RKO (cell line): Measurements from ENCODE around the gene KANSL1L.
"Not testable (repeated sequence)": the region's sequence is repeated elsewhere in the genome, so short reads cannot be mapped to it uniquely, and the experiment has no call there.

Experiments
- DNase-seq: peaks from one replicate; pipeline ENCODE4 v3.0.0-alpha.2; 2016; ENCODE audit warnings: low spot score

KANSL1L gene, protein sequence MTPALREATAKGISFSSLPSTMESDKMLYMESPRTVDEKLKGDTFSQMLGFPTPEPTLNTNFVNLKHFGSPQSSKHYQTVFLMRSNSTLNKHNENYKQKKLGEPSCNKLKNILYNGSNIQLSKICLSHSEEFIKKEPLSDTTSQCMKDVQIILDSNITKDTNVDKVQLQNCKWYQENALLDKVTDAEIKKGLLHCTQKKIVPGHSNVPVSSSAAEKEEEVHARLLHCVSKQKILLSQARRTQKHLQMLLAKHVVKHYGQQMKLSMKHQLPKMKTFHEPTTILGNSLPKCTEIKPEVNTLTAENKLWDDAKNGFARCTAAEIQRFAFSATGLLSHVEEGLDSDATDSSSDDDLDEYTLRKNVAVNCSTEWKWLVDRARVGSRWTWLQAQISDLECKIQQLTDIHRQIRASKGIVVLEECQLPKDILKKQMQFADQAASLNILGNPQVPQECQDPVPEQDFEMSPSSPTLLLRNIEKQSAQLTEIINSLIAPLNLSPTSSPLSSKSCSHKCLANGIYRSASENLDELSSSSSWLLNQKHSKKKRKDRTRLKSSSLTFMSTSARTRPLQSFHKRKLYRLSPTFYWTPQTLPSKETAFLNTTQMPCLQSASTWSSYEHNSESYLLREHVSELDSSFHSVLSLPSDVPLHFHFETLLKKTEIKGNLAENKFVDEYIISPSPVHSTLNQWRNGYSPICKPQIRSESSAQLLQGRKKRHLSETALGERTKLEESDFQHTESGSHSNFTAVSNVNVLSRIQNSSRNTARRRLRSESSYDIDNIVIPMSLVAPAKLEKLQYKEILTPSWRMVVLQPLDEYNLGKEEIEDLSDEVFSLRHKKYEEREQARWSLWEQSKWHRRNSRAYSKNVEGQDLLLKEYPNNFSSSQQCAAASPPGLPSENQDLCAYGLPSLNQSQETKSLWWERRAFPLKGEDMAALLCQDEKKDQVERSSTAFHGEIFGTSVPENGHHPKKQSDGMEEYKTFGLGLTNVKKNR

DNA sequence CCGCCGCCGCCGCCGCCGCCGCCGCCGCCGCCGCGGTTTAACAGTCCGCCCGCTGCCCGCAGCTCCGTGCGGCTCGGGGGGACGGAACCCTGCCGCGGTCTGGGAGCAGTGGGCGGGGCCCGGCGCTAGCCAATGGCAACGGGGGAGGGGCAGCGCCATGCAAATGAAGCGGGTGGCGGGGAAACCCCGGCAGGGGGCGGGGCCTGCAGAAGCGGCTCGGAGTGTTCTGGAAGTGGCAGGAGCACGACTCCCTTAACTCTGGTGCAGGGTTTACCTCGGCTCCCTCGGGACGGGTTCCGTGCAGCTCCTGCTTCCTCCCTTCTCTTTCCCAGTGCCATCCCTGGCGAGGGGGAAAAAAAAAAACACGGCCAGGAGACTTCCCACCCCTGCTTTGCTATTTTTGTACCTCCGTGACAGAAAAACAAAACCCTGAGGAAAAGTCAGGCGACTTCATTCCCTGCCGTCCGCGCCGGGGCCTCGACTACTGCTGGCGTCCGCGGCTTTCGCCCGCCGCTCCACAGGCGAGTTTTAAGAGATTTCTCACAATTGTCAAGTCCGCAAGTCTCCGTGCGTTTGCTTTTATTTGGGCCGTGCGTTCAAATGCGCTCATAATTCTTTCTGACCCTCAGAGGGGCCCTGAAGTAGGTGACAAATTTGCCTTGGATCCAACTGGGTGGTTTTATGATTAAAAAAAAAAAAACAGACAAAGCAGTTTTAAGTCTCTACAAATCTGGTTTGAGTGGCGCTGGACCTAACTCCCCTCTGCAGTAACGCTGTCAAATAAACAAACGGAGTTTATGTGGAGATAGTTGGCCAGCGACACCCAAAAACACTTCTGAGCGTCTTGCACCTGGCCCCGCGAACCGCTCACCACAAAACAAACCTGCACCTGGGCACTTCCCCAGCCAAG, at the start of gene KANSL1L:
Gene KANSL1L, minus strand, starts transcription at position 101 of the 910 bp plus-strand sequence. CDS start 16,827 bp downstream, outside the sequence.
- DNase-seq: peak; percentile 96

DNA sequence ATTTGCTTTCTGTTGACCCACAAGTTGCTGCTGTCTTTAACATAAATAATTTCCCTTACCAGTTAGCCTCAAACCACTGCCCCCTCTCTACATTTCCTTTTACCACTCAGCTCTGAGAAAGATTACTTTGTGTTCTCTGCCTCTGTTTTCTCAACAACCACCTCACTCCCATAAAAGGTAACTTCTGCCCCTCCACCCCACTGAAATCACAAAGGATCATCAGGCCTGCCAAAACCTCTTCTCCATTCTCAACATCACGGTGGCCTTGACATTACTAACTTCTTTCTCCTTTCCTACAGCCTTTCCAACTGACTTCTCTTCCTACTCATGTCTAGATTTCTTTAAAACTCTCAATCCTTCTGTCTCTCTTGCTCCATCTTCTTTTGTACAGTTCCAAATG, 43.9 kb upstream of the KANSL1L start:
- DNase-seq: no peak

DNA sequence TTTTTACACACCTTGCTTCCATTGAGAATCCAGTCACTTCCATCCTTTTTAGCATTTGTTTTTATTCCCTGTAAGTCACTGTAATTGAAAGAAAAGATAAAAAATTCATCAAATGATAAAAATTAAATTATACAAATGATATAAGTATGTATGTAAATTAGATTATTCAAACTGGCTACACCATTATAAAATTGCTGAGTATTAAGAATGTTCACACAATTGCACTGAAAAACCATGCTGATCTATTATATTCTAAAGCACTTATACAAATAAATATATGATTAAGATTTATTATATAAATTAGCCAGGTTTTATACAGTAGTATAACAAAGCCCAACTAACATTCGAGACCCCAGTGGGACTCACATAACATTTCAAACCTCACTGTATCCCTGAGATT, 39.0 kb upstream of the KANSL1L start:
- no peak for DNase-seq

DNA sequence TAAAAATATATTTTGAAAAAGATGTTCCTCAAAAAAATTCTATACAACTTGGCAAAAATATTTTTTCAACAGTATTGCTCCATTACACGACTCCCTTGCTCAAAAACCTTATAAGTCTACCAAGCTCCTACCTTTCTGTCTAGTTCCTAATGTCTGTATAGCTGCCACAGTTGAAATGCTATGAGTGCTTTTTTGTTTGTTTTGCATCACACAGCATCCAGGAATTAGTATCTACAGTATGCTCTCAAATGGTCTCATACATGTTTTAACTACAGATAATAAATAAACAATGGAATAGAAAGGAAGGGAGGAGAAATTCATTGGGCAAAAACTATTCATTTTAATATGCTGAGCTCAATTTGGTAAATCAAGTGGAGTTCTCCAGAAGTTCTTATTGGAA, 36.7 kb upstream of the KANSL1L start:
- no peak for DNase-seq

DNA sequence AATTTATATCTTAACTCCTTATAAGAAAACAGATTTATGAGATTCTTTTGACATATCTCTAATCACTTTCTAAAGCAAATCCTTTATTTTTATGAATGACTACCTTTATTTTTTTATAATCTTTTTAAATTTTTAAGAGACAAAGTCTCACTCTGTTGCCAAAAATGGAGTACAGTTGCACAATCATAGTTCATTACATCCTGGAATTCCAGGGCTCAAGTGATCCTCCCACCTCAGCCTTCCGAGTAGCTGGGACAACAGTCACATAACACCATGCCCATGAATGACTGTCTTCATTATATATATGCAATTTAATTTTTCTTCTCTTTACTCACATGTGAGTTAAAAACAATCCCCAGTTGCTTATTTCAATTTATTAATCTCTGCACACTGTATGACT, 32.3 kb upstream of the KANSL1L start:
- no peak for DNase-seq

DNA sequence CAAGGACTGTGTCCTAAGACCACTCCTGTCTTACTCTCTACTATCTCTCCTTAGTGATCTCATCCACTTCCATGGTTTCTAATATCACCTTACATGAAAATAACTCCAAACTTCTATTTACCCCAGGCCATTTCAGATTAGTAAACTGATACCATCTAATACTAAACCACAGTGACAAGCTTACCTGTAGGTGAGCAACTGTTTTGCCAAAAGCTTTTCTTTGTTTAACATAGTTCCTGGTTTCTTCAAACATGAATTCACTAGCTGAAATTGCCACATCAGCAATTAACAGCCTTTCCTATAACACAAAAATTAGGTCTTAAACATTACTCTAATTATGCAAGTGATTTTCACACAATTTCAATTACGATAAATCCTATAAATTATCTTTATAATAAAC, 31.9 kb upstream of the KANSL1L start:
- DNase-seq: no peak

DNA sequence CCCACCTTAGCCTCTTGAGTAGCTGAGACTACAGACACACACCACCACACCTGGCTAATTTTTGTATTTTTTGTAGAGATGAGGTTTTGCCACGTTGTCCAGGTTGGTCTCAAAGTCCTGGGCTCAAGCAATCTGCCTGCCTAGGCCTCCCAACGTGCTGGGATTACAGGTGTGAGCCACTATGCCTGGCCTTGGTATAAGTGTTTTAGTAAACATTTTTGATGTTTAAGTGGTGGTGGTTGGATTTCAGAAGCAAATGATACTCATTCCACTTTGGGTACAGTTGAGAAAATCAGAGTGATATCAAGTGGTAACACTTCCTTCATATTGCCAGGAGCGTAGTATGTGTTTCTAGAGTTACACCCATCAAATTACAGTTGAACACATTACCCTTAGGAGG, 28.6 kb upstream of the KANSL1L start:
- DNase-seq: no peak

DNA sequence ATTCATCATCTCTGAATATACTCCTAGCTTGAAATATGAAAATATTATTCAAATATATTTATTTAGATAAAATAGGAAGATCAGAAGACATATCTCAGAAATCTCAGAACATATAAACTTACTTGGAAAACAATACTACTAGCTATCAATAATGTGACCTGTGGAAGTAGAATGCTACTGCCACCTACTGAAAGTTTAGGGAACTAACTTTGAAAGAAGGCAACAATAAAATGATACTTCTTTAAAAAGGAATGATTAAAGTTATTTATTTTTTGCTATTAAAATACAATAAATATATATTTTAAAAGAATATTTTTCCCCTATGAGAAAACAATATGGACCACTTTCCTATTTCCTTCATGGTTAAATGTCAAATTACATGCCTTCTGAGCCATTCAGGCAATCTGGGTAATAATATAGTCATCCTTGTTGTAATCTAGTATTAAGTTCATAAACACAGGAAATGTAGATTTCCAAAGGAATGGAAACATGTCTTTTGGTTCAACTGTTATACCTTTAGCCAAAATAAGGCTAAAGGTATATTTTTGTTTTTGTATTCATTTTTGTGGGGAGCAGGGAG, 28.1 kb upstream of the KANSL1L start:
- peak; percentile 57 for DNase-seq

DNA sequence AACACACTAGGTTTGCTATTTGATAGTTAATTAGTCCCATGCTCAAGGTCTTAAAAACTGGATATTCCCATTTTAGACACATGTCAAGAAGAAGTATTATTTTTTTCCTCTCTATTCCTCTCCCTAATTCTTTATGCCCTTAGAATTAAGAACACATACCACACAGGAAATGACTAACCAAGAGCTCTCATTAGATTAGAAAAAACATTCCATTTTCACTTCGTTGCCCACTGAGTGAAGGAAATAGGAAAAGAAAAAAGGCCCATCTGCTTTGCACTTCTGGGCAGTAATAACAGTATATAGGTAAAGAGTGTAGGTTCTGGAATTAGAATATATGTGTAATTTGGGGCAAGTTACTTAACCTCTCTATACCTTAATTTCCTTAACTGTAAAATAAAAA, 27.1 kb upstream of the KANSL1L start:
- DNase-seq: peak; percentile 42

DNA sequence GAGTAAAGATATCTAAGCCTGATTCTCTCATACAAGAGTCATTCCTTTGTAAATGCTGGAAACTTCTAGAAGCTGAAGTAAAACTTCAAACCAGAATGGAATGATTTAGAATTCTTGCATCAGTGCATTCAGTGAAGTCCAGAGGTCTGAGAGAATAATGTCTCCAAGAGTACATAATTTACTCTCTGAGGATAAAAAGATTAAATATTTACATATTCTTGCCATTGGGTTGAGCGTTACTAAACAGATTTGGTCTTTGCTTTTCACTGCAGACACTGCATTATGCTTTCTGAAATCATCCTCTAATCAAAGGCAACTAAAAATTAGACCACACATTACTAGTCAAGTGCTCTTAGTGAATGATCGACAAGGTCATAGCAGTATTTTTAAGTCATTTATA, 26.5 kb upstream of the KANSL1L start:
- no peak for DNase-seq

DNA sequence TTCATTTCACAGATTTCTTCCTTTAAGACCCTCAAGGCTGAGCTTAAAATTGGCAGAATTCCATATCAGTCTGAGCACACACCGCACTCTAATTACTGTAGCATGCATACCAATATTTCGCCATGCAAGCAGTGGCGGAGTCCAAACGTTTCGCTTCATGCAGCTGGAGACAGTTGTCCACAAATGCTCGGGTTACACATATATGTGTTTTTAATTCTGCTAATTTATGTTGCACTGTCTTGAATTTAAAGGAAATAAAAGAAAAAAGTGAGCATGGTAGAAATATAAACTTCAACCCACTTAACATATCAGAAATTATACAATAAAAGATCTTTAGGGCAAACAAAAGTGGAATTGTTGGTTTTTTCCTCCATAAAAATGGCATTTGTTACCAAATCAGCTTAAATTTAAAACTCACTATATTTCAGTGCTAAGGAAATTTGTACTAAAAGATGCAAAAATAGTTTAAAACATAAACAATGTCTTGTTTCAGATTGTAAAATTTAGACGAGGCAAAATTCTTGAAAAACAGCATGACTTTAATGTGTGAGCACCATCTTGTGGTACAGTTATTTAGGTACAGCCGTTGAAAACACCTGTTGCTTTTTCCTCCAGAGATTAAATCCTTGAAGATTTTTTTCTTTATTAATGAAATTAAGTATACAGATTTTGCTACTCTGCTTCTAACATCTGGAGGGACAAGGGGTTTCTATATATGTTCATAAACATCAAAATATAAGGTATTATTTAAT, 24.1 kb upstream of the KANSL1L start:
- DNase-seq: peak; percentile 74

DNA sequence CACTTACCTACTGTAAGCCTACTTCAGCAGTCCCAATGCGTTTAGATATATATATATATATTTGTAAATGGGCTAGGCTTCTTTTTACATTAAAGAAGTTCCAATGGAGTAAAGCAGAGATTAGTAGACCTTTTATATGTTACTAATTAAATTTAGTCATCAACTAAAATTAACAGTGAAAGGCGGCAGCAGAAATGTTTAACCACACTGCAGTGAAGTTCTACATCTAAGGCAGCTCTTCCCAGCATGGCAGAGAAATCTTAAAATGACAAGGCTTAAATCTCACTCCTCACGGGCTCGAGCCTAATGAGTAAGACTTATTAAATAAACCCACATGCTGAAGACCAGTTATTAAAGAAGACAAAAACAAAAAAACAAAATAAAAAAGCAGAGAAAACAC, 19.1 kb upstream of the KANSL1L start:
- no peak for DNase-seq

DNA sequence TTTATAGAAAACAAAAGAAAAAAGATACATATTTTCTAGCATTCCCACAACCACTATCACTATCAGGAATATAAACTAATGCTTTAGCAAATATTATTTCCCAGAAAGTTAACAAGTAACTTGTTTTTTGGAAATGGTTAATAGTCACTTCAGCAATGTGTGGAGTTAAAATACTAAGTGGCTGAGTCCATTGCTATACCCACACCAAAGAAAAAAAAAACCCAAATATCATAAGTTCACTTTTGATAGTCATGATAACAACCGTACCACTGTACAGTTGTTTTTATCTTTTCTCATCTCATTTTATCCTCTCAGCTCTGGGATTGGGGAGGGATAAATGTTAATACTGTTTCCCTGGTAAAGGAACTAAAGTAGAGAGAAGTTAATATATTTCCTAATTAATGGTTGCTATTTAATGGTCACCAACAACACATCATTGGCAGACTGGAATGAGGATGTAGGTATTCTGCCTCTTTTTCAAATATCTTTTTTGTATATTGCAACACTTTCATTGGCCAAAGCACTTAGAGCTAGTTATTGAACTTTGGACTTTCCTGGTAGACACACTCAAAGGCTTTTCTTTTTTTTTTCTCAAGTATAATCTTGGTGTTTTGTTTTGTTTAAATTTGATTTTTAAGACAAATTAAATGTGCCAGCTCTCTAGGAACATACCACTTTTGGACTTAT, 18.4 kb upstream of the KANSL1L start:
- no peak for DNase-seq

DNA sequence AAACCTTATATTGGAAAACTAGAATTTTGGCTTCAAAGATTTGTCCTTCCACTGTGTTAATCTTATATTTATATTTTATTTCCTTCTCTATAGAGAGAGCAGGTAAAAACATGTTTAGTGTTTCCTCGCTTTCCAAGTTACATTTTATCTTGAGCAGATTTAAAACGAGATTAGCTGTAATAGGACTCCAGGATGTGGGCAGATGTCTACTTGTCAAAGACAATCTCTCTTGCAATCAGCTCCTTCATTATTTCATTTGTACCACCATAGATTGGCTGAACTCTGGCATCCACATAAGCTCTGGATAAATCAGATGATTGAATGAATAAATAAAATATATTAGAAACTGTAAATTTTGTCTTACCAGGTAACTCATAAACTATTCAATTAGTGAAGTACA, 17.5 kb upstream of the KANSL1L start:
- no peak for DNase-seq

DNA sequence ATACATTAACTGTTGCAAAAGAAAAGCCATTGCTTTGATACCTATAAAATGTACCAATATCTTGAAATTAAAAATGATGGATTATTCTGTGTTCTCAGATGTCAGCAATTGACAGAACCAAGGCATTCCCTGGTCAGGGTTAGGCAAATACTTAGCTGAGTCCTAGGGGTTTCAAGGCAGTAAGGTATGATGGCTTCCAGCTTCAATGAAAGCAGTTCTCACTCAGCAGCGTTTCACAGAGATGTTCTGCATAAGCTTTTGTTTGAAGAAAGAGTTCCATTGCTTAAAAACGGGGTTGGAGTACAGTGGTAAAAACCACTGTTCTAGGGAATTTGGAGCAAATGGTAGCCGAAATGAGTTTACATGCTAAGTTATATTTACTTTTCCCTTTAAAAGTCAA, 17.0 kb upstream of the KANSL1L start:
- DNase-seq: no peak

DNA sequence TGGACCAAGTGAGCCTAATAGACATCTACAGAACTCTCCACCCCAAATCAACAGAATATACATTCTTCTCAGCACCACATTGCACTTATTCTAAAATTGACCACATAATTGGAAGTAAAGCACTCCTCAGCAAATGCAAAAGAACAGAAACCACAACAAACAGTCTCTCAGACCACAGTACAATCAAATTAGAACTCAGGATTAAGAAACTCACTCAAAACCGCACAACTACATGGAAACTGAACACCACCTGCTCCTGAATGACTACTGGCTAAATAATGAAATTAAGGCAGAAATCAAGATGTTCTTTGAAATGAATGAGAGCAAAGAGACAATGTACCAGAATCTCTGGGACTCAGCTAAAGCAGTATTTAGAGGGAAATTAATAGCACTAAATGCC, 12.7 kb upstream of the KANSL1L start:
- DNase-seq: not testable (repeated sequence)

DNA sequence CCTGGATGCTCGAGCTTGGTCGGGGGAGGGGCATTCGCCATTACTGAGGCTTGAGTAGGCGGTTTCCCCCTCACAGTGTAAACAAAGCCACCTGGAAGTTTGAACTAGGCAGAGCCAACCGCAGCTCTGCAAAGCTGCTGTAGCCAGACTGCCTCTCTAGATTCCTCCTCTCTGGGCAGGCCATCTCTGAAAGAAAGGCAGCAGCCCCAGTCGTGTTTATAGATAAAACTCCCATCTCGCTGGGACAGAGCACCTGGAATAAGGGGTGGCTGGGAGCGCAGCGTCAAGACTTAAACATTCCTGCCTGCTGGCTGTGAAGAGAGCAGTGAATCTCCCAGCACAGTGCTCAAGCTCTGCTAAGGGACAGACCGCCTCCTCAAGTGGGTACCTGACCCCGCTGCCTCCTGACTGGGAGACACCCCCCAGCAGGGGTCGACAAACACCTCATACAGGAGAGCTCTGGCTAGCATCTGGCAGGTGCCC, 10.4 kb upstream of the KANSL1L start:
- not testable (repeated sequence) for DNase-seq

DNA sequence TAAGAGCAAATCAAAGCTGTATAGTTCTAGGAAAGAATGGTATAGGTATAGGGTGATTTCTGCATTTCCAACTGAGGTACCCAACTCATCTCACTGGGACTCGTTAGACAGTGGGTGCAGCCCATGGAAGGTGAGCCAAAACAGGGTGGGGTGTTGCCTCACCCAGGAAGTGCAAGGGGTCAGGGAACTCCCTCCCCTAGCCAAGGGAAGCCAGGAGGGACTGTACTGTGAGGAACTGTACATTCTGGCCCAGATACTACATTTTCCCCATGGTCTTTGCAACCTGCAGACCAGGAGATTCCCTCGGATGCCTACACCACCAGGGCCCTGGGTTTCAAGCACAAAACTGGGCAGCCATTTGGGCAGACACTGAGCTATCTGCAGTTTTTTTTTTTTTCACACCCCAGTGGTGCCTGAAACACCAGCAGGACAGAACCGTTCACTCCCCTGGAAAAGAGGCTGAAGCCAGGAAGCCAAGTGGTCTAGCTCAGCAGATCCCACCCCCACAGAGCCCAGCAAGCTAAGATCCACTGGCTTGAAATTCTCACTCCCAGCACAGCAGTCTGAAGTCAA, 9.9 kb upstream of the KANSL1L start:
- not testable (repeated sequence) for DNase-seq

DNA sequence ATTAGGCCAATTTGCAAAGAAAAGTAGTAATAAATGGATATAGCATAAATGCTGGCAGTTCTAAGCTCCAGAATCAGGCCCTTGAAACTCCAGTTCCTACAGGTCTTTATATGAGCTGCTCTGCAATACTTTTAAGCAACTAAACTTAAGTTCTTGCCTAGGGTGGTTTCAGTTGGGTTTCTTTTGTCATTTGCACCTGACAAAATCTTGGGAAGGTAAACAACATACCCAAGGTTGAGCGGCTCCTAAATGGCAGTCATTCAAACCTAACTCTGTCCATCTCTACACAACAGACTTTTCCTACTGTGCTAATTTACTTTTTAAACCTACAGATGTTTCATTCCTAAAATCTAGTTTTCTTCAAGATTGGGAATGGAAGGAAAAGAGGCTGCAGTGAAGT, 9.3 kb upstream of the KANSL1L start:
- DNase-seq: no peak
